ENCODE data around the gene SYS1.

GRCh38 chr20:45415822-45416637 is 53.1 kb downstream of the SYS1 start, which contains the start of gene PIGT:
- peak in 1 of 5 experiments; percentile 36 for TF ChIP-seq CTCF (IDR thresholded peaks at IDR 0.05)
- peak; percentile 65 to 75 for TF ChIP-seq POLR2A (IDR thresholded peaks at IDR 0.05)
- TF ChIP-seq EP300 (IDR thresholded peaks at IDR 0.05) = peak; percentile 58 to 92
